ENCODE results near the gene ADCY10.
"Not testable (repeated sequence)": the region's sequence is repeated elsewhere in the genome, so short reads cannot be mapped to it uniquely, and the experiment has no call there.

DNA sequence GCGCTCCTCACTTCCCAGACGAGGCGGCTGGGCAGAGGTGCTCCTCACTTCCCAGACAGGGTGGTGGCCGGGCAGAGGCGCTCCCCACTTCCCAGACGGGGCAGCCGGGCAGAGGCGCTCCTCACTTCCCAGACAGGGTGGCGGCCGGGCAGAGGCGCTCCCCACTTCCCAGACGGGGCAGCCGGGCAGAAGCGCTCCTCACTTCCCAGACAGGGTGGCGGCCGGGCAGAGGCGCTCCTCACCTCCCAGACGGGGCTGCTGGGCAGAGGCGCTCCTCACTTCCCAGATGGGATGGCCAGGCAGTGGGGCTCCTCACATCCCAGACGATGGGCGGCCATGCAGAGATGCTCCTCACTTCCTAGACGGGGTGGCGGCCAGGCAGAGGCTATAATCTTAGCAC, 107.7 kb downstream of the ADCY10 start:
- TF ChIP-seq, protein P1, sequence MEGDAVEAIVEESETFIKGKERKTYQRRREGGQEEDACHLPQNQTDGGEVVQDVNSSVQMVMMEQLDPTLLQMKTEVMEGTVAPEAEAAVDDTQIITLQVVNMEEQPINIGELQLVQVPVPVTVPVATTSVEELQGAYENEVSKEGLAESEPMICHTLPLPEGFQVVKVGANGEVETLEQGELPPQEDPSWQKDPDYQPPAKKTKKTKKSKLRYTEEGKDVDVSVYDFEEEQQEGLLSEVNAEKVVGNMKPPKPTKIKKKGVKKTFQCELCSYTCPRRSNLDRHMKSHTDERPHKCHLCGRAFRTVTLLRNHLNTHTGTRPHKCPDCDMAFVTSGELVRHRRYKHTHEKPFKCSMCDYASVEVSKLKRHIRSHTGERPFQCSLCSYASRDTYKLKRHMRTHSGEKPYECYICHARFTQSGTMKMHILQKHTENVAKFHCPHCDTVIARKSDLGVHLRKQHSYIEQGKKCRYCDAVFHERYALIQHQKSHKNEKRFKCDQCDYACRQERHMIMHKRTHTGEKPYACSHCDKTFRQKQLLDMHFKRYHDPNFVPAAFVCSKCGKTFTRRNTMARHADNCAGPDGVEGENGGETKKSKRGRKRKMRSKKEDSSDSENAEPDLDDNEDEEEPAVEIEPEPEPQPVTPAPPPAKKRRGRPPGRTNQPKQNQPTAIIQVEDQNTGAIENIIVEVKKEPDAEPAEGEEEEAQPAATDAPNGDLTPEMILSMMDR (IDR thresholded peaks at IDR 0.05): not testable (repeated sequence)
- TF ChIP-seq POLR2A (IDR thresholded peaks at IDR 0.05): not testable (repeated sequence)

Data from right lobe of liver (tissue), 4 donors.